Karpas-422 (cell line): ENCODE data around the gene ZBTB17. TPM values are rescaled to one million over a fixed set of nuclear protein-coding genes. Genes with fewer than 3 reads are reported as not detected.

ENCODE experiments used
- DNase-seq: peaks from one replicate; pipeline ENCODE4 v3.0.0-alpha.2; 2015
- H2AFZ ChIP-seq: fragments of 200-600 bp; sonication (generic); 2 replicates; pipeline ENCODE4 v1.6.1; 2014; ENCODE audit warnings: antibody characterized with exemption, low read length, mixed read lengths
- H3K27ac ChIP-seq: fragments of 200-600 bp; sonication (generic); 2 replicates; pipeline ENCODE4 v1.5.1; 2014; ENCODE audit warnings: mild to moderate bottlenecking, low read length, moderate library complexity
- H3K27me3 ChIP-seq: fragments of 200-600 bp; sonication (generic); 2 replicates; pipeline ENCODE4 v1.6.1; 2014; ENCODE audit warnings: low read length, mixed read lengths
- H3K36me3 ChIP-seq: fragments of 200-600 bp; sonication (generic); 2 replicates; pipeline ENCODE4 v1.6.1; 2014; ENCODE audit warnings: low read length, mixed read lengths; ENCODE audit not compliant: insufficient read depth
- H3K4me1 ChIP-seq: fragments of 200-600 bp; sonication (generic); 2 replicates; pipeline ENCODE4 v1.6.1; 2014; ENCODE audit warnings: mild to moderate bottlenecking, low read length, mixed read lengths
- H3K4me2 ChIP-seq: fragments of 200-600 bp; sonication (generic); 2 replicates; pipeline ENCODE4 v1.6.1; 2014; ENCODE audit warnings: low read length, low read depth, mild to moderate bottlenecking; ENCODE audit not compliant: poor library complexity, severe bottlenecking
- H3K4me3 ChIP-seq: fragments of 200-600 bp; sonication (generic); 2 replicates; pipeline ENCODE4 v1.5.1; 2014; ENCODE audit warnings: mild to moderate bottlenecking, antibody characterized with exemption, low read length, mixed read lengths
- H3K79me2 ChIP-seq: fragments of 200-600 bp; sonication (generic); 2 replicates; pipeline ENCODE4 v1.6.1; 2014; ENCODE audit warnings: mild to moderate bottlenecking, low read length, mixed read lengths
- H3K9ac ChIP-seq: fragments of 200-600 bp; sonication (generic); 2 replicates; pipeline ENCODE4 v1.6.0; 2014; ENCODE audit warnings: low read length
- H3K9me2 ChIP-seq: fragments of 200-600 bp; sonication (generic), shearing (Covaris generic); replicated peaks from 2 replicates; pipeline ENCODE4 v1.6.0; 2014; ENCODE audit warnings: mild to moderate bottlenecking, low read length, moderate library complexity; ENCODE audit not compliant: insufficient read depth
- H3K9me3 ChIP-seq: fragments of 300-700, 200-600 bp; sonication (generic); 2 replicates; pipeline ENCODE4 v1.6.1; 2014; ENCODE audit warnings: low read length, mixed read lengths
- H4K20me1 ChIP-seq: fragments of 200-600 bp; sonication (generic); 2 replicates; pipeline ENCODE4 v1.6.1; 2014; ENCODE audit warnings: mild to moderate bottlenecking, antibody characterized with exemption, low read length, low read depth; ENCODE audit not compliant: insufficient read depth
- total RNA-seq: library from RNA; depleted of rRNA; stranded (reverse); fragments of >200 nt; shearing (Covaris generic); gene quantifications from 2 replicates; pipeline ENCODE4 v1.2.3, GENCODE V29; 2014; ENCODE audit warnings: low replicate concordance

ZBTB17 gene
- total RNA-seq, 1 experiment from 2014 or later = 25.9 TPM

DNA sequence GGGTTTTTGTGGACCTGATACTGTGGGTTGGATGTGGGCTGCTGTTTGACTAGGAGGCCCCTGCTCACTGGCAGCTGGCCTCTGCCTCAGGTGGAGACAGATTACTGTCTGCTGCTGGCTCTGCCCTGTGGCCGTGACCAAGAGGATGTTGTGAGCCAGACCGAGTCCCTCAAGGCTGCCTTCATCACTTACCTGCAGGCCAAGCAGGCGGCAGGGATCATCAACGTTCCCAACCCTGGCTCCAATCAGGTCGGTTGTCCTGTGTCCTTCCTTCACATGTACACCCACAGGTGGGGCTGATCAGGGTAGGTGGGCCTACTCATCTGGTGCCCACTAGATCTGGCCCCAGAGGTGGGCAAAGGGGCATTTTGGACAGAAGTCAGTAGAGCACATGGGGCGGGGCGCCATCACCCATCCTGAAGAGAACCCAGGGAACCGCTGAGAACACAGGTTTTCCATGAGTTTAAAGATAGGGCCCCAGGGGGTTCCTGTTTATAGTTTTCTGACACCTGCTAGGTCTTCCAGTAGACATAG lies 37.2 kb downstream of the ZBTB17 start:
- no peak overlapping the region for H3K4me2 ChIP-seq
- no peaks in the 10 kb centered on the region for H3K4me1 ChIP-seq
- no peak overlapping the region for H3K4me3 ChIP-seq
- no peaks in the 10 kb centered on the region for H3K79me2 ChIP-seq
- no peak overlapping the region for H3K27ac ChIP-seq
- no peak overlapping the region for H2AFZ ChIP-seq
- H4K20me1 ChIP-seq = no peaks in the 10 kb centered on the region
- H3K9ac ChIP-seq = no peak overlapping the region
- H3K9me2 ChIP-seq = no peaks in the 10 kb centered on the region
- no peaks in the 10 kb centered on the region for H3K9me3 ChIP-seq
- H3K36me3 ChIP-seq = peaks cover 10% of the 10 kb centered on the region; the same call in 1 of the 2 replicates
- H3K27me3 ChIP-seq = no peaks in the 10 kb centered on the region
- DNase-seq = no peak

DNA sequence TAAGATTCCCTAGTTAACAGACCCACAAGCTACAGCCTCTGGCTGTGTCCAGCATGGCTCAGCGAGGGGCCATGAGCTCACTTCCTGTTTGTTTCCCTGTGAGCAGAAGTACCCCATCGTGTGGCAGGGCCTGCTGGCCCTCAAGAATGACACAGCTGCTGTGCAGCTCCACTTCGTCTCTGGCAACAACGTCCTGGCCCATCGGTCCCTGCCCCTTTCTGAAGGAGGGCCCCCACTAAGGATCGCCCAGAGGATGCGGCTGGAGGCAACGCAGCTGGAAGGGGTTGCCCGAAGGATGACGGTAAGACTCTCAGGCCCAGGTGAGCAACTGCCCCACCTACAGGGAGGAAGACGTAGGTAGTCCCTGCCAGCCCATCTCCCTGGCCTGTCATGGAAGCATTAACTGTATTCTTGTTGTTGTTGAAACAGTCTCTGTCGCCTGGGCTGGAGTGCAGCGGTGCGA lies 38.2 kb downstream of the ZBTB17 start:
- Histone ChIP-seq H4K20me1 (no peaks in the 10 kb centered on the region), H3K4me2 (no peak overlapping the region), H3K27me3 (no peaks in the 10 kb centered on the region), H3K4me1 (no peaks in the 10 kb centered on the region), H3K36me3 (peaks cover 10% of the 10 kb centered on the region; the same call in 1 of the 2 replicates), H3K9ac (no peak overlapping the region), H2AFZ (no peak overlapping the region), H3K9me3 (no peaks in the 10 kb centered on the region), H3K9me2 (no peaks in the 10 kb centered on the region), H3K27ac (no peak overlapping the region), H3K79me2 (no peaks in the 10 kb centered on the region), H3K4me3 (no peak overlapping the region)
- no peak for DNase-seq

DNA sequence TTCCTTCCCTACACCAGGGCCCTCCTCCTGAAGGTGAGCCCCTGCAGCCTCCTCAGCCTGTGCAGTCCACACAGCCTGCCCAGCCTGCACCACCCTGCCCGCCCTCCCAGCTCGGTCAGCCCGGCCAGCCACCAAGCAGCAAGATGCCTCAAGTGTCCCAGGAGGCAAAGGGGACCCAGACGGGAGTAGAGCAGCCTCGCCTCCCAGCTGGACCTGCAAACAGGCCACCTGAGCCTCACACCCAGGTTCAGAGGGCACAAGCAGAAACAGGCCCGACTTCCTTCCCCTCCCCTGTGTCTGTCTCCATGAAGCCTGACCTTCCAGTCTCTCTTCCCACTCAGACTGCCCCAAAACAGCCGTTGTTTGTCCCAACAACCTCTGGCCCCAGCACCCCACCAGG lies 38.8 kb downstream of the ZBTB17 start:
- Histone ChIP-seq H3K9me2 (no peaks in the 10 kb centered on the region), H3K9ac (no peak overlapping the region), H4K20me1 (no peaks in the 10 kb centered on the region), H3K9me3 (no peaks in the 10 kb centered on the region), H3K4me1 (no peaks in the 10 kb centered on the region), H3K79me2 (no peaks in the 10 kb centered on the region), H3K27me3 (no peaks in the 10 kb centered on the region), H3K36me3 (peaks cover 10% of the 10 kb centered on the region; the same call in 1 of the 2 replicates), H3K27ac (no peak overlapping the region), H2AFZ (no peak overlapping the region), H3K4me3 (no peak overlapping the region), H3K4me2 (no peak overlapping the region)
- no peak for DNase-seq

DNA sequence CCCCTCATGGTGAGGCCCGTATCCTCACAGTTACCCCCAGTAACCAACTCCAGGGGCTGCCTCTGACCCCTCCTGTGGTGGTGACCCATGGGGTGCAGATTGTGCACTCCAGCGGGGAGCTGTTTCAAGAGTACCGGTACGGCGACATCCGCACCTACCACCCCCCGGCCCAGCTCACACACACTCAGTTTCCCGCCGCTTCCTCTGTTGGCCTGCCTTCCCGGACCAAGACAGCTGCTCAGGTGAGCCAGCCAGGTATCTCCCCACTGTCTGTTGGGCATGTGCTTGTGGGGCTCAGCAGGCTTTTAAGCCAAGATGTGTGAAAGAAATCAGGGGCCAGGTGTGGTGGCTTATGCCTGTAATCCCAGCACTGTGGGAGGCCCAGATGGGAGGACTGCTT lies 39.9 kb downstream of the ZBTB17 start:
- DNase-seq = no peak
- H3K27ac ChIP-seq = no peak overlapping the region
- H3K27me3 ChIP-seq = no peaks in the 10 kb centered on the region
- no peaks in the 10 kb centered on the region for H3K9me2 ChIP-seq
- H2AFZ ChIP-seq = no peak overlapping the region
- no peaks in the 10 kb centered on the region for H3K9me3 ChIP-seq
- H3K4me1 ChIP-seq = no peaks in the 10 kb centered on the region
- no peaks in the 10 kb centered on the region for H4K20me1 ChIP-seq
- peaks cover 10% of the 10 kb centered on the region; the same call in 1 of the 2 replicates for H3K36me3 ChIP-seq
- H3K4me3 ChIP-seq = no peak overlapping the region
- H3K9ac ChIP-seq = no peak overlapping the region
- no peak overlapping the region for H3K4me2 ChIP-seq
- no peaks in the 10 kb centered on the region for H3K79me2 ChIP-seq

GRCh38 chr1:15935056-15935950 lies 40.6 kb downstream of the ZBTB17 start:
- no peak for DNase-seq
- H3K9ac ChIP-seq = no peak overlapping the region
- no peaks in the 10 kb centered on the region for H3K4me1 ChIP-seq
- H3K4me3 ChIP-seq = no peak overlapping the region
- H3K9me2 ChIP-seq = no peaks in the 10 kb centered on the region
- peaks cover 10% of the 10 kb centered on the region; the same call in 1 of the 2 replicates for H3K36me3 ChIP-seq
- no peaks in the 10 kb centered on the region for H4K20me1 ChIP-seq
- H3K4me2 ChIP-seq = no peak overlapping the region
- H2AFZ ChIP-seq = no peak overlapping the region
- no peaks in the 10 kb centered on the region for H3K79me2 ChIP-seq
- H3K27ac ChIP-seq = no peak overlapping the region
- H3K9me3 ChIP-seq = no peaks in the 10 kb centered on the region
- H3K27me3 ChIP-seq = no peaks in the 10 kb centered on the region

- Histone ChIP-seq H3K27ac (no peak overlapping the region), H3K27me3 (no peaks in the 10 kb centered on the region), H4K20me1 (no peaks in the 10 kb centered on the region), H2AFZ (no peak overlapping the region), H3K4me2 (no peak overlapping the region), H3K36me3 (peaks cover 10% of the 10 kb centered on the region; the same call in 1 of the 2 replicates), H3K9me2 (no peaks in the 10 kb centered on the region), H3K4me1 (no peaks in the 10 kb centered on the region), H3K4me3 (no peak overlapping the region), H3K9ac (no peak overlapping the region), H3K9me3 (no peaks in the 10 kb centered on the region), H3K79me2 (no peaks in the 10 kb centered on the region)
- no peak for DNase-seq
Measured at GRCh38 chr1:15934211-15935055, 41.5 kb downstream of the ZBTB17 start.

DNA sequence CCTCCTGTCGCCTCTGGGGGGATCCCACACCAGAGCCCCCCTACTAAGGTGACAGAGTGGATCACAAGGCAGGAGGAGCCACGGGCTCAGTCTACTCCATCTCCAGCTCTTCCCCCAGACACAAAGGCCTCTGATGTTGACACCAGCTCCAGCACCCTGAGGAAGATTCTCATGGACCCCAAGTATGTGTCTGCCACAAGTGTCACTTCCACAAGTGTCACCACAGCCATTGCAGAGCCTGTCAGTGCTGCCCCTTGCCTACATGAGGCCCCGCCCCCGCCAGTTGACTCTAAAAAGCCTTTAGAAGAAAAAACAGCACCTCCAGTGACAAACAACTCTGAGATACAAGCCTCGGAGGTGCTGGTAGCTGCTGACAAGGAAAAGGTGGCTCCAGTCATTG lies 42.2 kb downstream of the ZBTB17 start:
- Histone ChIP-seq H3K9ac (no peak overlapping the region), H3K27ac (no peak overlapping the region), H3K9me2 (no peaks in the 10 kb centered on the region), H3K27me3 (no peaks in the 10 kb centered on the region), H3K36me3 (peaks cover 5% of the 10 kb centered on the region; the same call in 1 of the 2 replicates), H3K4me3 (no peak overlapping the region), H4K20me1 (no peaks in the 10 kb centered on the region), H3K4me1 (no peaks in the 10 kb centered on the region), H3K9me3 (no peaks in the 10 kb centered on the region), H3K4me2 (no peak overlapping the region), H3K79me2 (no peaks in the 10 kb centered on the region), H2AFZ (no peak overlapping the region)
- no peak for DNase-seq

GRCh38 chr1:15932612-15933011 lies 43.3 kb downstream of the ZBTB17 start:
- H3K9me3 ChIP-seq = no peaks in the 10 kb centered on the region
- no peak overlapping the region for H3K27ac ChIP-seq
- no peaks in the 10 kb centered on the region for H3K79me2 ChIP-seq
- H3K4me2 ChIP-seq = no peak overlapping the region
- no peaks in the 10 kb centered on the region for H3K9me2 ChIP-seq
- no peaks in the 10 kb centered on the region for H3K4me1 ChIP-seq
- no peak overlapping the region for H2AFZ ChIP-seq
- no peaks in the 10 kb centered on the region for H3K27me3 ChIP-seq
- H3K9ac ChIP-seq = no peak overlapping the region
- DNase-seq = no peak
- no peaks in the 10 kb centered on the region for H4K20me1 ChIP-seq
- no peak overlapping the region for H3K4me3 ChIP-seq
- peaks cover 12% of the 10 kb centered on the region; the same call in 1 of the 2 replicates for H3K36me3 ChIP-seq
